Vagina (tissue), 2 donors: ENCODE results near the gene TRIP10. TPM values are rescaled to one million over a fixed set of nuclear protein-coding genes. Genes with fewer than 3 reads are reported as not detected.

Experiments
- DNase-seq, 2 donors: peaks; one replicate each; pipeline ENCODE4 v3.0.0-alpha.2; 2017; ENCODE audit errors: extremely low spot score in 2 of 2
- H3K27ac ChIP-seq: fragments of 200-600 bp; sonication (generic); one replicate; pipeline ENCODE4 v1.5.1; 2019
- H3K27me3 ChIP-seq: fragments of 200-600 bp; sonication (generic); one replicate; pipeline ENCODE4 v1.5.1; 2019
- H3K36me3 ChIP-seq, 2 donors: fragments of 200-600 bp; sonication (generic); one replicate each; pipeline ENCODE4 v1.5.1; 2017 to 2019
- H3K4me1 ChIP-seq: fragments of 200-600 bp; sonication (generic); one replicate; pipeline ENCODE4 v1.5.1; 2019
- H3K4me3 ChIP-seq, 2 donors: fragments of 200-600 bp; sonication (generic); 1 replicate in 1 of 2; 2 replicates in 1 of 2; pipeline ENCODE4 v1.5.1; 2016 to 2019
- H3K9me3 ChIP-seq: fragments of 200-600 bp; sonication (generic); one replicate; pipeline ENCODE4 v1.5.1; 2019
- CTCF ChIP-seq, 3 experiments: fragments of 450-650 bp in 2 of 3; fragments of 200-600 bp in 1 of 3; sonication (generic) in 1 of 3; IDR thresholded peaks; one replicate each; pipeline ENCODE4 v1.5.1; 2017 to 2019; ENCODE audit warnings: antibody characterized with exemption in 3 of 3, mild to moderate bottlenecking in 2 of 3, moderate library complexity in 2 of 3
- POLR2A ChIP-seq, 2 donors: fragments of 450-650 bp; IDR thresholded peaks; one replicate each; pipeline ENCODE4 v1.6.1; 2017; ENCODE audit warnings: antibody characterized with exemption in 2 of 2, mild to moderate bottlenecking in 2 of 2, moderate library complexity in 2 of 2
- POLR2AphosphoS5 ChIP-seq, 2 donors: sonication (generic); formaldehyde crosslinking; IDR thresholded peaks; one replicate each; pipeline ENCODE4 v1.9.0; 2017; ENCODE audit warnings: antibody characterized with exemption in 2 of 2, mild to moderate bottlenecking in 2 of 2, low read depth in 1 of 2; ENCODE audit not compliant: insufficient read depth in 1 of 2
- intact Hi-C: fragments of 100-400 bp; cut with DNase I; formaldehyde crosslinking; loops from one replicate; pipeline ENCODE4 v1.15.1; 2023
- total RNA-seq: library from RNA; depleted of rRNA; stranded (reverse); fragments of >200 nt; gene quantifications from one replicate; pipeline ENCODE4 v1.2.3, GENCODE V29; 2016

The TRIP10 gene
- total RNA-seq, 1 donor from 2014 or later: 129 TPM

GRCh38 chr19:6720369-6721137 is 18.9 kb upstream of the TRIP10 start, which contains the start of gene C3:
TSS of gene C3 (minus strand) at chr19:6720650. CDS start at chr19:6720589, 61 bp downstream.
- TF ChIP-seq CTCF (IDR thresholded peaks at IDR 0.05): no peak
- TF ChIP-seq POLR2A (IDR thresholded peaks at IDR 0.05): peak in 1 of 2 donors; percentile 45
- TF ChIP-seq POLR2AphosphoS5 (IDR thresholded peaks at IDR 0.05; ENCODE audit: insufficient read depth in 1 of 2, low read depth in 1 of 2): peak in 1 of 2 donors; percentile 77
- DNase-seq: peak in 1 of 2 donors; percentile 94

GRCh38 chr19:6721138-6721474 is 18.4 kb upstream of the TRIP10 start:
- H3K4me3 ChIP-seq: no peak overlapping the region
- peak overlapping the region; percentile 55 for H3K27ac ChIP-seq
- intact Hi-C loops: no loop called here

More at GRCh38 chr19:6720369-6721137, 18.9 kb upstream of the TRIP10 start, which contains the start of gene C3:
- H3K4me3 ChIP-seq: peak within 1 kb of the TSS in 1 of 2 donors; percentile 39
- H3K4me1 ChIP-seq: peaks cover 18% of the 10 kb centered on the region
- peak within 1 kb of the TSS; percentile 55 for H3K27ac ChIP-seq
- no peaks in the 10 kb centered on the region for H3K27me3 ChIP-seq
- intact Hi-C loops: no loop called here
- H3K9me3 ChIP-seq: no peaks in the 10 kb centered on the region
- no peaks in the 10 kb centered on the region for H3K36me3 ChIP-seq

GRCh38 chr19:6721773-6722172 is 17.7 kb upstream of the TRIP10 start:
- H3K4me3 ChIP-seq: no peak overlapping the region
- TF ChIP-seq POLR2AphosphoS5 (IDR thresholded peaks at IDR 0.05; ENCODE audit: insufficient read depth in 1 of 2, low read depth in 1 of 2): no peak
- TF ChIP-seq CTCF (IDR thresholded peaks at IDR 0.05): no peak
- no peak for TF ChIP-seq POLR2A (IDR thresholded peaks at IDR 0.05)
- intact Hi-C loops: no loop called here
- no peaks in the 10 kb centered on the region for H3K9me3 ChIP-seq
- no peaks in the 10 kb centered on the region for H3K27me3 ChIP-seq
- H3K27ac ChIP-seq: no peak overlapping the region
- no peaks in the 10 kb centered on the region for H3K36me3 ChIP-seq
- H3K4me1 ChIP-seq: peaks cover 18% of the 10 kb centered on the region
- DNase-seq: no peak

More at GRCh38 chr19:6721138-6721474, 18.4 kb upstream of the TRIP10 start:
- no peaks in the 10 kb centered on the region for H3K9me3 ChIP-seq
- H3K27me3 ChIP-seq: no peaks in the 10 kb centered on the region
- no peaks in the 10 kb centered on the region for H3K36me3 ChIP-seq
- H3K4me1 ChIP-seq: peaks cover 18% of the 10 kb centered on the region
- no peak for TF ChIP-seq CTCF (IDR thresholded peaks at IDR 0.05)
- TF ChIP-seq POLR2AphosphoS5 (IDR thresholded peaks at IDR 0.05; ENCODE audit: insufficient read depth in 1 of 2, low read depth in 1 of 2): no peak
- TF ChIP-seq POLR2A (IDR thresholded peaks at IDR 0.05): no peak
- DNase-seq: no peak

GRCh38 chr19:6723108-6723618 is 16.3 kb upstream of the TRIP10 start:
- DNase-seq: no peak
- H3K27ac ChIP-seq: peak overlapping the region; percentile 44
- H3K4me3 ChIP-seq: peak overlapping the region in 1 of 2 donors; percentile 17

GRCh38 chr19:6723738-6724137 is 15.7 kb upstream of the TRIP10 start:
- H3K36me3 ChIP-seq: no peaks in the 10 kb centered on the region
- peak overlapping the region; percentile 44 for H3K27ac ChIP-seq
- TF ChIP-seq POLR2AphosphoS5 (IDR thresholded peaks at IDR 0.05; ENCODE audit: insufficient read depth in 1 of 2, low read depth in 1 of 2) (no peak), CTCF (IDR thresholded peaks at IDR 0.05) (no peak), POLR2A (IDR thresholded peaks at IDR 0.05) (no peak)
- H3K9me3 ChIP-seq: no peaks in the 10 kb centered on the region
- intact Hi-C loops: no loop called here
- DNase-seq: no peak
- no peak overlapping the region for H3K4me3 ChIP-seq
- peaks cover 18% of the 10 kb centered on the region for H3K4me1 ChIP-seq
- H3K27me3 ChIP-seq: no peaks in the 10 kb centered on the region

More at GRCh38 chr19:6723108-6723618, 16.3 kb upstream of the TRIP10 start:
- peaks cover 18% of the 10 kb centered on the region for H3K4me1 ChIP-seq
- no peaks in the 10 kb centered on the region for H3K9me3 ChIP-seq
- TF ChIP-seq POLR2A (IDR thresholded peaks at IDR 0.05): no peak
- peak in 1 of 2 donors; percentile 44 for TF ChIP-seq POLR2AphosphoS5 (IDR thresholded peaks at IDR 0.05; ENCODE audit: insufficient read depth in 1 of 2, low read depth in 1 of 2)
- H3K27me3 ChIP-seq: no peaks in the 10 kb centered on the region
- no peaks in the 10 kb centered on the region for H3K36me3 ChIP-seq
- intact Hi-C loops: no loop called here
